ENCODE data around the gene HOXC4. TPM values are rescaled to one million over a fixed set of nuclear protein-coding genes. Genes with fewer than 3 reads are reported as not detected.

Gene HOXC4
- total and polyA plus RNA-seq, 2 donors (not counting 3 experiments of a cell fraction or from before 2014, with no cell fraction given) = 0.06 to 0.58 TPM

DNA sequence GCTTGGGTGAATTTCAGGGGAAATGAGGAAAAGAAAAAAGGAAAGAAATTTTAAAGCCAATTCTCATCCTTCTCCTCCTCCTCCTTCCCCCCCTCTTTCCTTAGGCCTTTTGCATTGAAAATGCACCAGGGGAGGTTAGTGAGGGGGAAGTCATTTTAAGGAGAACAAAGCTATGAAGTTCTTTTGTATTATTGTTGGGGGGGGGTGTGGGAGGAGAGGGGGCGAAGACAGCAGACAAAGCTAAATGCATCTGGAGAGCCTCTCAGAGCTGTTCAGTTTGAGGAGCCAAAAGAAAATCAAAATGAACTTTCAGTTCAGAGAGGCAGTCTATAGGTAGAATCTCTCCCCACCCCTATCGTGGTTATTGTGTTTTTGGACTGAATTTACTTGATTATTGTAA lies 1.9 kb downstream of the HOXC4 start:
- no TSS peak for BruUV-seq (replicated peaks)
- Histone ChIP-seq H3K4me2 (ENCODE audit: insufficient read depth, low read length) (no peak overlapping the region), H3K4me1 (ENCODE audit: control insufficient read depth, extremely low read depth, insufficient read depth, low read length) (no peaks in the 10 kb centered on the region), H3K9me3 (replicated peaks; ENCODE audit: control insufficient read depth, insufficient read depth, low read length) (no peaks in the 10 kb centered on the region), H3K27me3 (ENCODE audit: control insufficient read depth in 2 of 2, insufficient read depth in 2 of 2, low read length in 2 of 2) (peaks cover 77 to 90% of the 10 kb centered on the region in 2 experiments), H4K20me1 (replicated peaks; ENCODE audit: control insufficient read depth, extremely low read depth, insufficient read depth, low read length) (no peaks in the 10 kb centered on the region), H3K9me1 (replicated peaks; ENCODE audit: control insufficient read depth, extremely low read depth, insufficient read depth, low read length) (no peaks in the 10 kb centered on the region), H2AFZ (ENCODE audit: low read depth, low read length) (no peak overlapping the region), H3K4me3 (replicated peaks in 1 of 3; ENCODE audit: insufficient read depth in 1 of 3, low read depth in 1 of 3, low read length in 3 of 3) (no peak overlapping the region), H3K9ac (replicated peaks; ENCODE audit: extremely low read depth, insufficient read depth, low read length) (no peak overlapping the region), H3K36me3 (ENCODE audit: control insufficient read depth in 2 of 2, extremely low read depth in 1 of 2, insufficient read depth in 2 of 2, low read length in 2 of 2) (no peaks in the 10 kb centered on the region), H3K79me2 (ENCODE audit: control insufficient read depth, insufficient read depth, low read length) (no peaks in the 10 kb centered on the region), H3K27ac (ENCODE audit: insufficient read depth, low read depth, low read length) (no peak overlapping the region)
- DNase-seq (ENCODE audit: low read depth, low spot score) (no peak), FAIRE-seq (no peak)
- ChIA-PET POLR2A (no interaction called here), CTCF (interaction anchor here (1.3 kb wide), 1 partner anchor 27 kb away, joined by 4 read pairs; no protein-coding TSS in a partner anchor)
- TF ChIP-seq EZH2 (IDR thresholded peaks at IDR 0.05; ENCODE audit: borderline replicate concordance, low read depth, low read length, severe bottlenecking) (no peak), POLR2AphosphoS5 (IDR thresholded peaks at IDR 0.05; ENCODE audit: insufficient read depth, low read depth, low read length) (no peak), FOS (IDR thresholded peaks at IDR 0.05; ENCODE audit: borderline replicate concordance, insufficient read depth, low read length) (no peak), GATA2 (IDR thresholded peaks at IDR 0.05; ENCODE audit: insufficient read depth, insufficient read length, low read depth, low read length) (no peak), MYC (IDR thresholded peaks at IDR 0.05; ENCODE audit: low read depth, low read length) (no peak), POLR2A (IDR thresholded peaks at IDR 0.05; ENCODE audit: low read depth, low read length) (no peak), JUN (IDR thresholded peaks at IDR 0.05; ENCODE audit: borderline replicate concordance, insufficient read depth, insufficient read length, low read depth) (no peak)
- TF ChIP-seq, protein P1, sequence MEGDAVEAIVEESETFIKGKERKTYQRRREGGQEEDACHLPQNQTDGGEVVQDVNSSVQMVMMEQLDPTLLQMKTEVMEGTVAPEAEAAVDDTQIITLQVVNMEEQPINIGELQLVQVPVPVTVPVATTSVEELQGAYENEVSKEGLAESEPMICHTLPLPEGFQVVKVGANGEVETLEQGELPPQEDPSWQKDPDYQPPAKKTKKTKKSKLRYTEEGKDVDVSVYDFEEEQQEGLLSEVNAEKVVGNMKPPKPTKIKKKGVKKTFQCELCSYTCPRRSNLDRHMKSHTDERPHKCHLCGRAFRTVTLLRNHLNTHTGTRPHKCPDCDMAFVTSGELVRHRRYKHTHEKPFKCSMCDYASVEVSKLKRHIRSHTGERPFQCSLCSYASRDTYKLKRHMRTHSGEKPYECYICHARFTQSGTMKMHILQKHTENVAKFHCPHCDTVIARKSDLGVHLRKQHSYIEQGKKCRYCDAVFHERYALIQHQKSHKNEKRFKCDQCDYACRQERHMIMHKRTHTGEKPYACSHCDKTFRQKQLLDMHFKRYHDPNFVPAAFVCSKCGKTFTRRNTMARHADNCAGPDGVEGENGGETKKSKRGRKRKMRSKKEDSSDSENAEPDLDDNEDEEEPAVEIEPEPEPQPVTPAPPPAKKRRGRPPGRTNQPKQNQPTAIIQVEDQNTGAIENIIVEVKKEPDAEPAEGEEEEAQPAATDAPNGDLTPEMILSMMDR (IDR thresholded peaks at IDR 0.05; ENCODE audit: extremely low read depth in 1 of 2, insufficient read depth in 1 of 2, low read depth in 1 of 2, low read length in 2 of 2) = no peak
- TF ChIP-seq, protein P2, sequence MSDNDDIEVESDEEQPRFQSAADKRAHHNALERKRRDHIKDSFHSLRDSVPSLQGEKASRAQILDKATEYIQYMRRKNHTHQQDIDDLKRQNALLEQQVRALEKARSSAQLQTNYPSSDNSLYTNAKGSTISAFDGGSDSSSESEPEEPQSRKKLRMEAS (IDR thresholded peaks at IDR 0.05; ENCODE audit: insufficient read depth, insufficient read length) = no peak
- dilution Hi-C loops (cut with MboI; ENCODE audit: extremely low pct_ligation_motif_present, low sequenced_read_pairs) (no loop called here), intact Hi-C loops (cut with micrococcal nuclease) (no loop called here)
